Measurements from ENCODE around the gene LRRC72. TPM values are rescaled to one million over a fixed set of nuclear protein-coding genes. Genes with fewer than 3 reads are reported as not detected.

Gene LRRC72
- total and polyA plus RNA-seq, 9 of the 15 experiments (the other 6 are each of a cell fraction or from before 2014, with no cell fraction given) = 0.10 TPM; not detected in 8

GRCh38 chr7:16594676-16595075 is 68.1 kb downstream of the LRRC72 start:
- Histone ChIP-seq H3K36me3 (ENCODE audit: control insufficient read depth, insufficient read depth, low read length) (peaks cover 13% of the 10 kb centered on the region; the same call in 2 of the 3 replicates), H3K9ac (ENCODE audit: insufficient read depth in 1 of 2, low read depth in 2 of 2, low read length in 2 of 2) (no peak overlapping the region), H4K20me1 (replicated peaks; ENCODE audit: control insufficient read depth, insufficient read depth, low read length) (no peaks in the 10 kb centered on the region), H3K9me3 (replicated peaks; ENCODE audit: control insufficient read depth, insufficient read depth, low read depth, low read length) (no peaks in the 10 kb centered on the region), H3K4me2 (ENCODE audit: insufficient read depth, low read length) (no peak overlapping the region), H3K27me3 (ENCODE audit: control insufficient read depth in 2 of 2, insufficient read depth in 2 of 2, low read length in 2 of 2) (no peaks in the 10 kb centered on the region), H3K27ac (ENCODE audit: extremely low read depth, low read depth, low read length) (no peak overlapping the region), H3K4me3 (no peak overlapping the region), H3K79me2 (ENCODE audit: control insufficient read depth, insufficient read depth, low read length) (no peaks in the 10 kb centered on the region), H2AFZ (ENCODE audit: low read depth, low read length) (no peak overlapping the region), H3K4me1 (replicated peaks in 1 of 2; ENCODE audit: control insufficient read depth in 2 of 2, insufficient read depth in 2 of 2, low read length in 2 of 2) (peaks cover 0 to 9% of the 10 kb centered on the region in 2 experiments; a peak in 2 of 5 replicates), H3K9me1 (ENCODE audit: control insufficient read depth, insufficient read depth, low read length) (no peaks in the 10 kb centered on the region)
- no peak for FAIRE-seq
- ChIA-PET CTCF (ENCODE audit: low intra/inter-chr PET ratio) (no interaction called here), POLR2A (no interaction called here)
- 67% methylated on average over 1 of the region's 1 CpG for WGBS (ENCODE audit: insufficient coverage, low coverage, missing lambda C conversion rate)
- BruUV-seq (replicated peaks) = no TSS peak
- no peak for TF ChIP-seq RBFOX2 (IDR thresholded peaks at IDR 0.05; ENCODE audit: low read depth, low read length)
- no peak for TF ChIP-seq ETS1 (conservative IDR thresholded peaks at IDR 0.05; ENCODE audit: control insufficient read depth, low read depth, low read length)
- TF ChIP-seq POU5F1 (IDR thresholded peaks at IDR 0.05; ENCODE audit: borderline replicate concordance, low read depth, low read length, partially characterized antibody) = no peak
- TF ChIP-seq CREBBP (IDR thresholded peaks at IDR 0.05; ENCODE audit: low read depth, low read length) = no peak
- TF ChIP-seq POLR2A (conservative IDR thresholded peaks at IDR 0.05) = no peak
- TF ChIP-seq XRCC4 (IDR thresholded peaks at IDR 0.05; ENCODE audit: extremely low read depth, insufficient read depth, insufficient read length) = no peak
- no peak for TF ChIP-seq E2F4 (CRISPR knock-in tag; IDR thresholded peaks at IDR 0.05; ENCODE audit: low read depth)
- no peak for TF ChIP-seq CTBP1 (IDR thresholded peaks at IDR 0.05; ENCODE audit: borderline replicate concordance)
- TF ChIP-seq ZBTB5 (IDR thresholded peaks at IDR 0.05) = no peak
- no peak for TF ChIP-seq SIRT6 (IDR thresholded peaks at IDR 0.05; ENCODE audit: low read depth, low read length)
- no peak for ATAC-seq
- intact Hi-C loops (cut with micrococcal nuclease) (no loop called here), in situ Hi-C loops (cut with MboI) (no loop called here)
- DNase-seq (ENCODE audit: extremely low read depth in 1 of 4, low spot score in 3 of 4) = no peak
